Measurements from ENCODE around the gene ECM2.

The ECM2 gene

GRCh38 chr9:92492781-92493401 lies 42.9 kb downstream of the ECM2 start:
- DNase-seq (ENCODE audit: low read depth): no peak

GRCh38 chr9:92488681-92489550 lies 46.9 kb downstream of the ECM2 start:
- DNase-seq (ENCODE audit: low read depth): peak; percentile 61
- no peak overlapping the region for H3K4me3 ChIP-seq (ENCODE audit: low read length)
- no peak for TF ChIP-seq CTCF (conservative IDR thresholded peaks at IDR 0.05; ENCODE audit: low read length)

More at GRCh38 chr9:92492781-92493401, 42.9 kb downstream of the ECM2 start:
- H3K4me3 ChIP-seq (ENCODE audit: low read length): no peak overlapping the region
- TF ChIP-seq CTCF (conservative IDR thresholded peaks at IDR 0.05; ENCODE audit: low read length): no peak

DNA sequence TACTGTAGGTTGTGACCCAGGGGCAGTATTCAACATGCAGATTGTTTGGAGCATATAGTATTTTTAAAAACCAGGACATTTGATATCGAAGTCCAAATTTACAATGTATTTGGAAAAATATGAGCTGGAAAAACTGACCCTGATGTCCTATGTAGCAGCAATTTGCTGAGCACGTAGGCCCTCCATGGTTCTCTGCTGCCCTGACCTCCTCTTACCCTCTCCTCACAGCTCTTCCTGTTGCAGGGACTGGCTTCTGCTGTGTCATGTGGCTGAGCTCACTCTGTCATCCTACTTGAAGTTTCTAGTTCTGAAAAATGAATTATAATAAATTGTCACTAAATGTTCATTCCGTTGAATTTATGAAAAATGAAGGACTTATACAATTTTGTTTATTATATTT lies 49.4 kb downstream of the ECM2 start:
- H3K4me3 ChIP-seq (ENCODE audit: low read length): no peak overlapping the region
- DNase-seq (ENCODE audit: low read depth): no peak
- no peak for TF ChIP-seq CTCF (conservative IDR thresholded peaks at IDR 0.05; ENCODE audit: low read length)

DNA sequence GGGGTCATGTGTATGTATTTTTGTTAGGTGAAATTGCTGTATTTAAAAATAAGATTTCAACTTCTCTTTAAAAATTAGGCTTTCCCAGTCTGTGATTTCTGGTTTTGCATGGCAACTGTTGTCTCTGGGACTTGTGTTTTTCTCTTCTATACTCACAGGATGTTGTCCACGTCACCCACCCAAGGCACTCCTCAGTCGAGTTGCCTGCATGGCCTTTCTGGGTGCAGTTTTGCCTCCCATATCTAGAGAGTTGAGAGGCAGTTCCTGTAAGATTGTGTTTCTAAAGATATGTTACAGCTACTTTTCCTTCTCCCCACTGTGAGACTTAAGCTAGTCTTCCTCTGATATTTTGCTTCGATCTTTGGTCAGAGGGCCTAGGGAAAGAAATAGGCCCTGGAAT lies 51.2 kb downstream of the ECM2 start:
- no peak for TF ChIP-seq CTCF (conservative IDR thresholded peaks at IDR 0.05; ENCODE audit: low read length)
- no peak for DNase-seq (ENCODE audit: low read depth)
- H3K4me3 ChIP-seq (ENCODE audit: low read length): no peak overlapping the region

DNA sequence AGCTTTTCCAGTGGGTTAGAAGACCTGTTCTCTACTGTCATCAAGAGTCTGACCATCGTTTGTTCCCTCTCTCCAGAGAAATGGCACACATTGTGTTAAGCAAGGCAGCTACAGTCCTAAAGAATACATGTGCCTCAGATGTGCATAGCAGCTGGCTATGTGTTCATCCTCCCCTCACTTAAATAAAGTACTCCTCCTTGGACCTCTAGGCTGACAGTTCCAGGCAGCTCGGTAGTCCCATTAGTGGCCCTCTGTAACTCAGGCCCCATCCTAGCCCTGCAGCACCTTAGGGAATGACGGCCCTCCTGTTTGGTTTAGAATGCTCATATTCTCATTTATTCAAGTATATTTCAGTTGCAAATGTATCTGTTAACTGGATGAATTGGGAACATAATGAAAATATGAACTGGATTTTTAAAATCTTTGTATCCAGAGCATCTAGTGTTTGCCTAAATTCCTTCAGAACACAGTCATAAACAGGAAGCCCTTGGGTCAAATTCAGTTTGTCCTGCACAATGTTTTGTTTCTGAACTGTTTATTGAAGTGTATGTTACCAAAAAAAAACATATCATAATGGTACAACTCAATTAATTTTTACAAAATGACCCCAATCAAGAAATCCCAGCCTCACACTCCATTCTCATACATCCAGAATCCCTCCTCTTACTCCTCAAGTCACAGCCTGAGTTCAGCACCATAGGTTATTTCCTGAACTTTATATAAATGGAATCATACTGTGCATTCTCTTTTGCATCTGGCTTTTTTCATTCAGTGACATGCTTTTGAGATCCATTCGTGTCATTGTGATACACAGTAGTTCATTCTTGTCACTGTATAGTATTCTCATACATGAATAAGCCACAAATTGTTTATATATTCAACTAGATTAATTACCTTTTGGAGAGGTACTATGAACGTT lies 51.9 kb downstream of the ECM2 start:
- TF ChIP-seq CTCF (conservative IDR thresholded peaks at IDR 0.05; ENCODE audit: low read length): no peak
- no peak overlapping the region for H3K4me3 ChIP-seq (ENCODE audit: low read length)
- DNase-seq (ENCODE audit: low read depth): peak; percentile 36

GRCh38 chr9:92482805-92483204 lies 53.0 kb downstream of the ECM2 start:
- no peak overlapping the region for H3K4me3 ChIP-seq (ENCODE audit: low read length)
- TF ChIP-seq CTCF (conservative IDR thresholded peaks at IDR 0.05; ENCODE audit: low read length): no peak
- DNase-seq (ENCODE audit: low read depth): no peak
